B cell (primary cell): ENCODE measurements around the gene PFKFB3. TPM values are rescaled to one million over a fixed set of nuclear protein-coding genes. Genes with fewer than 3 reads are reported as not detected.

Experiments used
- ATAC-seq: fragments of 200-7000 bp; cut with Tn5 transposase; one replicate; pipeline ENCODE4 v1.10.0; 2021; ENCODE audit warnings: low read depth, mild to moderate bottlenecking, moderate number of reproducible peaks, moderate library complexity
- CTCF ChIA-PET: fragments of 350-600 bp; sonication (Branson Sonifier 250); formaldehyde crosslinking; loops from one replicate; lab custom pipeline; 2021; ENCODE audit warnings: antibody characterized with exemption, inconsistent platforms; lab: Charles Lee
- POLR2A ChIA-PET: fragments of 350-600 bp; sonication (Branson Sonifier 250); formaldehyde crosslinking; loops from one replicate; lab custom pipeline; 2021; ENCODE audit warnings: antibody characterized with exemption; lab: Charles Lee
- DNase-seq: peaks from one replicate; pipeline ENCODE4 v3.0.0; 2013
- H2AFZ ChIP-seq: 2 replicates; pipeline ENCODE4 v1.6.1; 2012; ENCODE audit warnings: mild to moderate bottlenecking, low read depth, low read length; ENCODE audit not compliant: insufficient read depth, poor library complexity, severe bottlenecking
- H3K27ac ChIP-seq, 2 donors: 1 replicate in 1 of 2; 2 replicates in 1 of 2; pipeline ENCODE4 v1.5.1; 2012 to 2013; ENCODE audit warnings: low read length in 2 of 2, mild to moderate bottlenecking in 2 of 2, moderate library complexity in 1 of 2
- H3K27me3 ChIP-seq, 4 experiments: fragments of 200-600 bp in 1 of 4; sonication (generic) in 1 of 4; replicated peaks in 1 of 4; 1 replicate in 2 of 4; 2 replicates in 2 of 4; pipeline versions ENCODE4 v1.6.1 to v1.7.0; 2013 to 2016; ENCODE audit warnings: low read length in 3 of 4, mild to moderate bottlenecking in 2 of 4, mixed read lengths in 1 of 4, moderate library complexity in 1 of 4; ENCODE audit not compliant: insufficient read depth in 4 of 4, control insufficient read depth in 3 of 4; ENCODE audit errors: control extremely low read depth in 1 of 4
- H3K36me3 ChIP-seq, 2 experiments: replicated peaks in 1 of 2; 1 replicate in 1 of 2; 2 replicates in 1 of 2; pipeline versions ENCODE4 v1.6.1 to v1.7.1; 2013; ENCODE audit warnings: low read length in 1 of 2; ENCODE audit not compliant: insufficient read depth in 2 of 2, control insufficient read depth in 1 of 2; ENCODE audit errors: control extremely low read depth in 1 of 2, extremely low read depth in 1 of 2
- H3K4me1 ChIP-seq, 2 donors: fragments of 200-600 bp in 1 of 2; sonication (generic) in 1 of 2; 1 replicate in 1 of 2; 2 replicates in 1 of 2; pipeline versions ENCODE4 v1.5.1 to v1.6.1; 2013 to 2017; ENCODE audit warnings: low read length in 2 of 2; ENCODE audit not compliant: control insufficient read depth in 2 of 2, insufficient read depth in 2 of 2
- H3K4me2 ChIP-seq: replicated peaks from 2 replicates; pipeline ENCODE3; 2012; ENCODE audit warnings: mild to moderate bottlenecking, low read depth, low read length; ENCODE audit not compliant: poor library complexity, severe bottlenecking
- H3K4me3 ChIP-seq, 5 experiments: fragments of 200-600 bp in 1 of 5; sonication (generic) in 1 of 5; 1 replicate in 3 of 5; 2 replicates in 2 of 5; pipeline versions ENCODE4 v1.5.1 to v1.7.0; 2011 to 2016; ENCODE audit warnings: low read length in 4 of 5, mild to moderate bottlenecking in 4 of 5, low read depth in 2 of 5, control low read depth in 1 of 5, moderate library complexity in 1 of 5; ENCODE audit not compliant: insufficient read depth in 1 of 5; ENCODE audit errors: control extremely low read depth in 1 of 5, extremely low read depth in 1 of 5
- H3K79me2 ChIP-seq: fragments of 200-600 bp; sonication (generic); one replicate; pipeline ENCODE4 v1.6.0; 2016; ENCODE audit warnings: low read length; ENCODE audit not compliant: control insufficient read depth, insufficient read depth
- H3K9ac ChIP-seq: fragments of 200-600 bp; sonication (generic); 2 replicates; pipeline ENCODE4 v1.6.1; 2017; ENCODE audit warnings: mild to moderate bottlenecking, low read length, moderate library complexity
- H3K9me3 ChIP-seq, 3 donors: one replicate each; pipeline versions ENCODE4 v1.6.1 to v1.7.1; 2013; ENCODE audit warnings: low read length in 2 of 3; ENCODE audit not compliant: control insufficient read depth in 2 of 3, insufficient read depth in 1 of 3; ENCODE audit errors: control extremely low read depth in 1 of 3
- H4K20me1 ChIP-seq: 2 replicates; pipeline ENCODE4 v1.6.0; 2012; ENCODE audit warnings: mild to moderate bottlenecking, low read length; ENCODE audit not compliant: insufficient read depth, control insufficient read depth, poor library complexity, severe bottlenecking
- H3K27ac Mint-ChIP-seq: one replicate; pipeline ENCODE4 v1.8.0; 2021; ENCODE audit warnings: mixed read lengths
- H3K27me3 Mint-ChIP-seq: one replicate; pipeline ENCODE4 v1.8.0; 2021; ENCODE audit warnings: mixed read lengths
- H3K4me1 Mint-ChIP-seq: one replicate; pipeline ENCODE4 v1.8.0; 2021; ENCODE audit warnings: mixed read lengths
- H3K4me3 Mint-ChIP-seq: one replicate; pipeline ENCODE4 v1.8.0; 2021; ENCODE audit warnings: mixed read lengths
- H3K9me3 Mint-ChIP-seq: one replicate; pipeline ENCODE4 v1.8.0; 2022; ENCODE audit warnings: mixed read lengths; ENCODE audit not compliant: insufficient read depth
- EZH2 ChIP-seq: IDR thresholded peaks from 2 replicates; pipeline ENCODE4 v1.6.1; 2012; ENCODE audit warnings: borderline replicate concordance, low read depth, mild to moderate bottlenecking, moderate library complexity, low read length; ENCODE audit not compliant: insufficient read depth, poor library complexity, severe bottlenecking
- WGBS: methylation state at CpG from one replicate; pipeline ENCODE4 v1.1.5; 2013; ENCODE audit warnings: missing lambda C conversion rate; ENCODE audit not compliant: insufficient coverage; 5-methylcytosine and 5-hydroxymethylcytosine counted together
- intact Hi-C: fragments of 100-400 bp; cut with micrococcal nuclease; formaldehyde crosslinking; loops from one replicate; pipeline ENCODE4 v1.10.0; 2022
- polyA plus RNA-seq: library from polyadenylated mRNA; depleted of rRNA; stranded (reverse); fragments of >200 nt; gene quantifications from 2 replicates; pipeline ENCODE4 v1.2.3, GENCODE V29; 2012
- total RNA-seq, 2 donors: library from RNA; stranded (reverse); fragments of 120-200 nt in 1 of 2; gene quantifications; 1 replicate in 1 of 2; 2 replicates in 1 of 2; pipeline versions ENCODE4 v1.2.3 to v1.2.4, GENCODE V29; 2013 to 2022
- TF ChIP-seq, protein P1 (sequence below): fragments of 200-600 bp; IDR thresholded peaks from one replicate; pipeline ENCODE4 v1.8.0; 2022; ENCODE audit warnings: antibody characterized with exemption, mild to moderate bottlenecking

Gene PFKFB3
- total and polyA plus RNA-seq, 2 donors (not counting 1 experiment from before 2014, with no cell fraction given), result 13.2 to 239 TPM

DNA sequence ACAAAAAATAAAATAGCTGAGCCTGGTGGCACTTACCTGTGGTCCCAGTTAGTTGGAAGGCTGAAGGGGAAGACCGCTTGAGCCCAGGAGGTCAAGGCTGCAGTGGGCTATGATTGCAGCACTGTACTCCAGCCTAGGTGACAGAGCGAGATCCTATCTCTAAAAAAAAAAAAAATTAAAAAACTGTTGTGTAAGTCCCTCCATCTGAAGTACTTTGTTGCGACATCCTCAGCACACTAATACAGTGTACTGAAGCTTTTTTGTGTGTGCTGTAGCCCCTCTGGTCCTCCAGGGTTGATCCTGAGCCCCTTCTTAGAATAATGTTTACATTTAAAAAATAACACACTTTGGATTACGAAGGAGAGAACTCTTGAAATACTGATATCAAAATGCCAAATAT lies 71.3 kb downstream of the PFKFB3 start:
- ChIA-PET CTCF (interaction anchor here (0.7 kb wide), 1 partner anchor 128 kb away, joined by 3 read pairs; no protein-coding TSS in a partner anchor), POLR2A (interaction anchor here (0.5 kb wide), 1 partner anchor 20 kb away, joined by 8 read pairs; no protein-coding TSS in a partner anchor)
- H3K4me2 ChIP-seq, result no peak overlapping the region
- no peak overlapping the region for H2AFZ ChIP-seq
- peaks cover 0 to 6% (median 0%) of the 10 kb centered on the region in 3 donors for H3K9me3 ChIP-seq
- no peak overlapping the region for H3K27ac ChIP-seq
- peaks cover 0 to 5% (median 0%) of the 10 kb centered on the region in 4 experiments for H3K27me3 ChIP-seq
- DNase-seq (no peak), ATAC-seq (no peak)
- Mint-ChIP-seq H3K4me1 (peaks cover 39% of the 10 kb centered on the region), H3K4me3 (no peak overlapping the region), H3K9me3 (no peaks in the 10 kb centered on the region), H3K27me3 (no peaks in the 10 kb centered on the region), H3K27ac (peak overlapping the region; percentile 6)
- H4K20me1 ChIP-seq, result no peaks in the 10 kb centered on the region
- no peaks in the 10 kb centered on the region for H3K79me2 ChIP-seq
- no peak overlapping the region for H3K9ac ChIP-seq
- intact Hi-C loops, result loop anchor here (10.0 kb wide), 1 partner anchor 111 kb away; no protein-coding TSS in a partner anchor
- no peaks in the 10 kb centered on the region for H3K36me3 ChIP-seq
- H3K4me1 ChIP-seq, result peaks cover 7 to 26% of the 10 kb centered on the region in 2 donors
- no peak overlapping the region for H3K4me3 ChIP-seq
- WGBS, result no CpG with 5 or more reads among the region's 4 CpGs
- no peak for TF ChIP-seq EZH2
- TF ChIP-seq, protein P1, sequence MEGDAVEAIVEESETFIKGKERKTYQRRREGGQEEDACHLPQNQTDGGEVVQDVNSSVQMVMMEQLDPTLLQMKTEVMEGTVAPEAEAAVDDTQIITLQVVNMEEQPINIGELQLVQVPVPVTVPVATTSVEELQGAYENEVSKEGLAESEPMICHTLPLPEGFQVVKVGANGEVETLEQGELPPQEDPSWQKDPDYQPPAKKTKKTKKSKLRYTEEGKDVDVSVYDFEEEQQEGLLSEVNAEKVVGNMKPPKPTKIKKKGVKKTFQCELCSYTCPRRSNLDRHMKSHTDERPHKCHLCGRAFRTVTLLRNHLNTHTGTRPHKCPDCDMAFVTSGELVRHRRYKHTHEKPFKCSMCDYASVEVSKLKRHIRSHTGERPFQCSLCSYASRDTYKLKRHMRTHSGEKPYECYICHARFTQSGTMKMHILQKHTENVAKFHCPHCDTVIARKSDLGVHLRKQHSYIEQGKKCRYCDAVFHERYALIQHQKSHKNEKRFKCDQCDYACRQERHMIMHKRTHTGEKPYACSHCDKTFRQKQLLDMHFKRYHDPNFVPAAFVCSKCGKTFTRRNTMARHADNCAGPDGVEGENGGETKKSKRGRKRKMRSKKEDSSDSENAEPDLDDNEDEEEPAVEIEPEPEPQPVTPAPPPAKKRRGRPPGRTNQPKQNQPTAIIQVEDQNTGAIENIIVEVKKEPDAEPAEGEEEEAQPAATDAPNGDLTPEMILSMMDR, result no peak

GRCh38 chr10:6274484-6274883 lies 71.8 kb downstream of the PFKFB3 start:
- POLR2A ChIA-PET, result interaction anchor here (0.5 to 1.6 kb wide), 5 partner anchors 21 to 201 kb away, joined by 4 to 8 read pairs (median 5); partner anchors contain the start of gene PFKFB3
- Mint-ChIP-seq H3K4me3 (peak overlapping the region; percentile 86), H3K27me3 (no peaks in the 10 kb centered on the region), H3K27ac (peak overlapping the region; percentile 6), H3K9me3 (no peaks in the 10 kb centered on the region), H3K4me1 (peaks cover 34% of the 10 kb centered on the region)
- Histone ChIP-seq H3K27ac (no peak overlapping the region), H4K20me1 (no peaks in the 10 kb centered on the region), H3K4me2 (no peak overlapping the region), H3K9me3 (peaks cover 0 to 6% (median 0%) of the 10 kb centered on the region in 3 donors), H3K9ac (no peak overlapping the region), H3K27me3 (peaks cover 0 to 5% (median 0%) of the 10 kb centered on the region in 4 experiments), H3K4me3 (no peak overlapping the region), H3K4me1 (peaks cover 7 to 26% of the 10 kb centered on the region in 2 donors), H2AFZ (no peak overlapping the region), H3K36me3 (no peaks in the 10 kb centered on the region), H3K79me2 (no peaks in the 10 kb centered on the region)
- no peak for TF ChIP-seq EZH2
- ATAC-seq, result no peak
- intact Hi-C loops, result loop anchor here (10.0 kb wide), 1 partner anchor 110 kb away; no protein-coding TSS in a partner anchor
- 89% methylated on average over 5 of the region's 7 CpGs for WGBS
- no peak for DNase-seq
- CTCF ChIA-PET, result interaction anchor here (1.0 kb wide), 1 partner anchor 12 kb away, joined by 3 read pairs; no protein-coding TSS in a partner anchor
